Spleen (tissue), 7 donors: ENCODE results near the gene NFYA.

Source experiments
- POLR2A ChIP-seq, 3 donors: fragments of 450-650 bp; IDR thresholded peaks; one replicate each; pipeline ENCODE4 v1.5.1; 2017; ENCODE audit warnings: antibody characterized with exemption in 3 of 3, mild to moderate bottlenecking in 1 of 3
- TF ChIP-seq, protein P1 (sequence below), 11 experiments: fragments of 200-600 bp in 7 of 11; fragments of 450-650 bp in 4 of 11; sonication (generic) in 4 of 11; IDR thresholded peaks in 8 of 11; conservative IDR thresholded peaks in 3 of 11; 1 replicate in 7 of 11; 2 replicates in 4 of 11; pipeline versions ENCODE4 v1.4.0 to v1.8.0; 2016 to 2021; ENCODE audit warnings: antibody characterized with exemption in 11 of 11, inconsistent platforms in 4 of 11, mild to moderate bottlenecking in 1 of 11
- donor health status: DM: no; HTN: no; CAD: no; lungs with moderate emphysema.
- donor health status: DM: no; HTN: no; CAD: no.
- donor health status: DM: no; HTN: no; CAD: no.

DNA sequence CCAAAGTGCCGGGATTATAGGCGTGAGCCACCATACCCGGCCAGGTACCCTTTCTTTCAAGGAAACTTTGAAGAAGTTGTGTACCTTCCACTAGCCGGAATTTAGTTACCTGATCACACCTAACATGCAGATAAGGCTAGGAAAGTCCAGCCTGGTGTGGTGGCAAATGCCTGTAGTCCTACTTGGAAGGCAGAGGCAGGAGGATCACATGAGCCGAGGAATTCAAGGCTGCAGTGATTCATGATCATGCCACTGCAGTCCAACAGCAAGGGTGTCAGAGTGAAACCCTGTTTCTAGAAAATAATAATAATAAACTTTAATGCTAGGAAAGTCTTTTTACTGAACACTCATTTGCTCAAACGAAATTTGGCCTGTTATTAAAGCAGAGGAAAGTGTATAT lies 21.0 kb downstream of the NFYA start:
- TF ChIP-seq POLR2A (IDR thresholded peaks at IDR 0.05), result no peak
- TF ChIP-seq, protein P1, sequence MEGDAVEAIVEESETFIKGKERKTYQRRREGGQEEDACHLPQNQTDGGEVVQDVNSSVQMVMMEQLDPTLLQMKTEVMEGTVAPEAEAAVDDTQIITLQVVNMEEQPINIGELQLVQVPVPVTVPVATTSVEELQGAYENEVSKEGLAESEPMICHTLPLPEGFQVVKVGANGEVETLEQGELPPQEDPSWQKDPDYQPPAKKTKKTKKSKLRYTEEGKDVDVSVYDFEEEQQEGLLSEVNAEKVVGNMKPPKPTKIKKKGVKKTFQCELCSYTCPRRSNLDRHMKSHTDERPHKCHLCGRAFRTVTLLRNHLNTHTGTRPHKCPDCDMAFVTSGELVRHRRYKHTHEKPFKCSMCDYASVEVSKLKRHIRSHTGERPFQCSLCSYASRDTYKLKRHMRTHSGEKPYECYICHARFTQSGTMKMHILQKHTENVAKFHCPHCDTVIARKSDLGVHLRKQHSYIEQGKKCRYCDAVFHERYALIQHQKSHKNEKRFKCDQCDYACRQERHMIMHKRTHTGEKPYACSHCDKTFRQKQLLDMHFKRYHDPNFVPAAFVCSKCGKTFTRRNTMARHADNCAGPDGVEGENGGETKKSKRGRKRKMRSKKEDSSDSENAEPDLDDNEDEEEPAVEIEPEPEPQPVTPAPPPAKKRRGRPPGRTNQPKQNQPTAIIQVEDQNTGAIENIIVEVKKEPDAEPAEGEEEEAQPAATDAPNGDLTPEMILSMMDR (IDR thresholded peaks at IDR 0.05 in 8 of 11, conservative IDR thresholded peaks at IDR 0.05 in 3 of 11), result no peak
